HFF-Myc (cell line): ENCODE measurements around the gene CAMK2A.

Source experiments
- DNase-seq: peaks from one replicate; pipeline ENCODE4 v3.0.0-alpha.2; 2011; ENCODE audit warnings: low read depth; ENCODE audit errors: extremely low read depth
- H3K4me3 ChIP-seq: replicated peaks from 2 replicates; pipeline ENCODE4 v1.5.1; 2011; ENCODE audit warnings: low read depth, mild to moderate bottlenecking, control low read depth, low read length
- TF ChIP-seq, protein P1 (sequence below): IDR thresholded peaks from 2 replicates; pipeline ENCODE4 v1.5.1; 2012; ENCODE audit warnings: mild to moderate bottlenecking, low read depth, low read length, control low read depth; ENCODE audit errors: missing control alignments

CAMK2A gene

GRCh38 chr5:150281987-150282386, 7.6 kb downstream of the CAMK2A start:
- no peak overlapping the region for H3K4me3 ChIP-seq
- TF ChIP-seq, protein P1, sequence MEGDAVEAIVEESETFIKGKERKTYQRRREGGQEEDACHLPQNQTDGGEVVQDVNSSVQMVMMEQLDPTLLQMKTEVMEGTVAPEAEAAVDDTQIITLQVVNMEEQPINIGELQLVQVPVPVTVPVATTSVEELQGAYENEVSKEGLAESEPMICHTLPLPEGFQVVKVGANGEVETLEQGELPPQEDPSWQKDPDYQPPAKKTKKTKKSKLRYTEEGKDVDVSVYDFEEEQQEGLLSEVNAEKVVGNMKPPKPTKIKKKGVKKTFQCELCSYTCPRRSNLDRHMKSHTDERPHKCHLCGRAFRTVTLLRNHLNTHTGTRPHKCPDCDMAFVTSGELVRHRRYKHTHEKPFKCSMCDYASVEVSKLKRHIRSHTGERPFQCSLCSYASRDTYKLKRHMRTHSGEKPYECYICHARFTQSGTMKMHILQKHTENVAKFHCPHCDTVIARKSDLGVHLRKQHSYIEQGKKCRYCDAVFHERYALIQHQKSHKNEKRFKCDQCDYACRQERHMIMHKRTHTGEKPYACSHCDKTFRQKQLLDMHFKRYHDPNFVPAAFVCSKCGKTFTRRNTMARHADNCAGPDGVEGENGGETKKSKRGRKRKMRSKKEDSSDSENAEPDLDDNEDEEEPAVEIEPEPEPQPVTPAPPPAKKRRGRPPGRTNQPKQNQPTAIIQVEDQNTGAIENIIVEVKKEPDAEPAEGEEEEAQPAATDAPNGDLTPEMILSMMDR, result no peak
- no peak for DNase-seq

- DNase-seq, result no peak
- TF ChIP-seq, protein P1, result no peak
- no peak overlapping the region for H3K4me3 ChIP-seq
Observed at GRCh38 chr5:150279330-150280020, 10.1 kb downstream of the CAMK2A start.

DNA sequence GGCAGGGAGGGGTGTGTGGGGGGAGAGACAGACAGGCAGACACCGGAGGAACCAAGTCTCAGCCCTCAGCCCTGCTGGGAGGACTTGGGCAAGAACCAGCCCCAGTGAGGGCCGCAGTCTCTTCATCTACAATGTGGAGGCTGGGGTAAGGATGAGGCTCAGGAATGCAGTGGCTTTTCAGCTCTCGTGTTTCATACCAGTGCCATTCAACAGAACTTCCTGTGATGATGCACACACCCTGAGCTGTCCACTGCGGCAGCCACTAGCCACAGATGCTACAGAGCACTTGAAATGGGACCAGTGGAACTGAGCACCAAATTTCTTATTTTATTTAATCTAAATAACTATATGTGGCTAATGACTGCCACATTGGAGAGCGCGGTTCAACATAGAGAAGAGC, 10.7 kb downstream of the CAMK2A start:
- no peak overlapping the region for H3K4me3 ChIP-seq
- DNase-seq, result no peak
- TF ChIP-seq, protein P1, result no peak

GRCh38 chr5:150278046-150278730, 11.4 kb downstream of the CAMK2A start:
- TF ChIP-seq, protein P1, result no peak
- DNase-seq, result no peak
- no peak overlapping the region for H3K4me3 ChIP-seq

DNA sequence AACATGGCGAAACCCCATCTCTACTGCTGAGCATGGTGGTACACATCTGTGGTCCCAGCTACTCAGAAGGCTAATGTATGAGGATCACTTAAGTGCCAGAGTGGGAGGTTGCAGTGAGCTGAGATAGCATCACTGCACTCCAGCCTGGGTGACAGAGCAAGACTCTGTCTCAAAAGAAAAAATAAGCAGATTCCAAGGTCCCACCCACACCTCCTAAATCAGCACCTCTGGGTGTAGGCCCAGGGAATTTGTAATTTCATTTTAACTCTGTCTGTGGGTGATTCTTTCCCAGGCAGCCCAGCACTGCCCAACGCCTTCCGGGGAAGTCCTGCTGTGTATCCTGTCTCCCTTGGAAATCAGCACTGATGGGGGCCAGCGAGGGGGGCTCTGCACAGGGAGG, 12.5 kb downstream of the CAMK2A start:
- H3K4me3 ChIP-seq, result no peak overlapping the region
- DNase-seq, result no peak
- TF ChIP-seq, protein P1, result no peak

- TF ChIP-seq, protein P1, result no peak
- DNase-seq, result no peak
Observed at GRCh38 chr5:150274811-150275210, 14.8 kb downstream of the CAMK2A start.

More at GRCh38 chr5:150274811-150275210, 14.8 kb downstream of the CAMK2A start:
- no peak overlapping the region for H3K4me3 ChIP-seq
